Loucy (cell line): ENCODE results near the gene RPRM.
A peak's percentile ranks its signal among the peaks of the same experiment; 100 is the strongest.

Experiments
- EZH2phosphoT487 ChIP-seq: fragments of 200-600 bp; IDR thresholded peaks from 2 replicates; pipeline ENCODE4 v1.6.1; 2018; ENCODE audit warnings: antibody characterized with exemption, mild to moderate bottlenecking, moderate library complexity, borderline replicate concordance
- TF ChIP-seq, protein P1 (sequence below): fragments of 200-600 bp; sonication (generic); conservative IDR thresholded peaks from 2 replicates; pipeline ENCODE4 v1.5.1; 2014; ENCODE audit warnings: mild to moderate bottlenecking, antibody characterized with exemption, low read length

DNA sequence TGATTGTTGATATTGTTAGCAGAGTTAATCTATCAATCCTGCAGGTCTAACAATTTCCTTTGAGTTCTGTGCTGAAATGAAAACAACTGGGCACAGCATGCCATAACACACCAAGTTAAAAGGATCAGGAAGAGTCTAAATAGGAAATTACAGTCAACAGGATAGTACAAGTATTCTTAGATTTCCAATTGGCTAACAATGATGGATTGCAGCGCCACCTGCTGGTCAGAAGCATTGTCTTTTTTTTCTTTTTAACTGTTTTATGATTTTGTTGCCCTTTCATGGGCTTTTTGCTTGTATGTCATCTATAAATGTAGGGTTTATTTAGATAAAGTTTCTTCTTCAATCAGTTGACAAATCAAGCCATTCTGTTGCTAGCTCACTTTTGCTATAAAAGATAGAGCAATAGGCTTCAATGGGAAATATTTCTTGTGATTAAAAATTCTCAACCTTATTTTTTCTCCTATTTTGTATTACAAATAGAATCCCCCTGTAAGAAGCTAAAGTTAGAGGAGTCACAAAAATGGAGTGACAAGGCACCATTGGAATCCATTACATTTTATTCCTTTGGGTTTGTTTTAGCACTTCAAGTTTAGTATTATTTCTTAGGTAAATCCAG is 40.8 kb upstream of the RPRM start:
- TF ChIP-seq, protein P1, sequence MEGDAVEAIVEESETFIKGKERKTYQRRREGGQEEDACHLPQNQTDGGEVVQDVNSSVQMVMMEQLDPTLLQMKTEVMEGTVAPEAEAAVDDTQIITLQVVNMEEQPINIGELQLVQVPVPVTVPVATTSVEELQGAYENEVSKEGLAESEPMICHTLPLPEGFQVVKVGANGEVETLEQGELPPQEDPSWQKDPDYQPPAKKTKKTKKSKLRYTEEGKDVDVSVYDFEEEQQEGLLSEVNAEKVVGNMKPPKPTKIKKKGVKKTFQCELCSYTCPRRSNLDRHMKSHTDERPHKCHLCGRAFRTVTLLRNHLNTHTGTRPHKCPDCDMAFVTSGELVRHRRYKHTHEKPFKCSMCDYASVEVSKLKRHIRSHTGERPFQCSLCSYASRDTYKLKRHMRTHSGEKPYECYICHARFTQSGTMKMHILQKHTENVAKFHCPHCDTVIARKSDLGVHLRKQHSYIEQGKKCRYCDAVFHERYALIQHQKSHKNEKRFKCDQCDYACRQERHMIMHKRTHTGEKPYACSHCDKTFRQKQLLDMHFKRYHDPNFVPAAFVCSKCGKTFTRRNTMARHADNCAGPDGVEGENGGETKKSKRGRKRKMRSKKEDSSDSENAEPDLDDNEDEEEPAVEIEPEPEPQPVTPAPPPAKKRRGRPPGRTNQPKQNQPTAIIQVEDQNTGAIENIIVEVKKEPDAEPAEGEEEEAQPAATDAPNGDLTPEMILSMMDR: peak; percentile 84
- no peak for TF ChIP-seq EZH2phosphoT487
